ACC112 (cell line): ENCODE data around the gene APH1A.
"Not testable (repeated sequence)": the region's sequence is repeated elsewhere in the genome, so short reads cannot be mapped to it uniquely, and the experiment has no call there.

Experiments
- H2AFZ ChIP-seq: fragments of 200-600 bp; sonication (generic); one replicate; pipeline ENCODE4 v1.6.0; 2017; ENCODE audit warnings: antibody characterized with exemption, low read length; ENCODE audit not compliant: unreplicated experiment
- H3K27ac ChIP-seq: fragments of 200-600 bp; sonication (generic); 2 replicates; pipeline ENCODE4 v1.5.1; 2014; ENCODE audit warnings: low read depth, mild to moderate bottlenecking, antibody characterized with exemption, low read length, moderate library complexity
- H3K27me3 ChIP-seq: fragments of 200-600 bp; sonication (generic); 2 replicates; pipeline ENCODE4 v1.6.1; 2014; ENCODE audit warnings: mild to moderate bottlenecking, antibody characterized with exemption, low read length, moderate library complexity, mixed read lengths; ENCODE audit not compliant: insufficient read depth
- H3K36me3 ChIP-seq: fragments of 200-600 bp; sonication (generic); 2 replicates; pipeline ENCODE4 v1.6.1; 2016; ENCODE audit warnings: mild to moderate bottlenecking, antibody characterized with exemption, low read length, moderate library complexity, mixed read lengths; ENCODE audit not compliant: insufficient read depth
- H3K4me1 ChIP-seq: fragments of 200-600 bp; sonication (generic); one replicate; pipeline ENCODE4 v1.6.1; 2016; ENCODE audit warnings: low read length, mixed read lengths; ENCODE audit not compliant: insufficient read depth, unreplicated experiment, control insufficient read depth
- H3K4me3 ChIP-seq: fragments of 200-600 bp; sonication (generic); 2 replicates; pipeline ENCODE4 v1.5.1; 2014; ENCODE audit warnings: mild to moderate bottlenecking, low read depth, low read length
- H3K79me2 ChIP-seq: fragments of 200-600 bp; sonication (generic); one replicate; pipeline ENCODE4 v1.6.0; 2016; ENCODE audit warnings: low read length; ENCODE audit not compliant: control insufficient read depth, unreplicated experiment, insufficient read depth

The APH1A gene

DNA sequence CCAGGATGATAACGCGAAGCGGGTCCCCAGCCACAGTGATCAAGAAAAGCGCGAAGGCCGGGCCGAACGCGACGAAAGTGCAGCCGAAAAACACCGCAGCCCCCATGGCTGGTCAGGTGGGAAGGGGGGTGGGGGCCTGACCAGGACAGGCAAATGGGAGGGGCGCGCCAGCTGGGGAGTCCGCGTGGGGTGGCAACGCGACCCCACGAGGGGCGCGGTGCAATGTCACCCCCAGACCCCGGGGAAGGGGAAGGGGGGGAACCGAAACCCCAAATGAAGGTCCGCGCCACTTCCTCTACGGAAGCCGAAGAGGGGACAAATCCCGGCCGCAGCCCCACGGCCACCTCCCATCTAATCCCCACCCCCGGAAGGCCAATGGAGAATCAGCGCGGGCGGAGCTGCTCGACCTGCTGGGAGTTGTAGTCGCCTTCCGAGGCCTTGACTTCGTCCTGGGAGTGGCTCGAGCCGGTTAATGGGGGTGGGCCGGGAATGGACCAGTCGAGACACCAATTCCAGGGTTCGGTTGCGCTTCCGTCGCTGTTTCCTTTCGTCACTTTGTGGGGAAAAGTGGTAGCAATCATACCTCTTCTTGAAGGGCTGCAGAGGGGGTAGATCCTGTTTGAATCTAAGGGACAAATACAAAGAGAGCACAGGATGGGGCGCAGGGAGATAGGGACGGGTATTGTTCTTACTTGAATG lies at the start of gene APH1A:
Gene APH1A, minus strand, starts transcription at position 312 of the 699 bp plus-strand sequence. Its CDS starts 206 bp downstream, at position 106.
- peak within 1 kb of the TSS; percentile 64 for H3K27ac ChIP-seq
- H3K4me1 ChIP-seq, result peaks cover 28% of the 10 kb centered on the region
- peaks cover 25% of the 10 kb centered on the region for H3K79me2 ChIP-seq
- peaks cover 6% of the 10 kb centered on the region; the same call in 1 of the 2 replicates for H3K36me3 ChIP-seq
- peak within 1 kb of the TSS; percentile 96 for H3K4me3 ChIP-seq
- no peaks in the 10 kb centered on the region for H3K27me3 ChIP-seq
- H2AFZ ChIP-seq, result peak within 1 kb of the TSS; percentile 72

DNA sequence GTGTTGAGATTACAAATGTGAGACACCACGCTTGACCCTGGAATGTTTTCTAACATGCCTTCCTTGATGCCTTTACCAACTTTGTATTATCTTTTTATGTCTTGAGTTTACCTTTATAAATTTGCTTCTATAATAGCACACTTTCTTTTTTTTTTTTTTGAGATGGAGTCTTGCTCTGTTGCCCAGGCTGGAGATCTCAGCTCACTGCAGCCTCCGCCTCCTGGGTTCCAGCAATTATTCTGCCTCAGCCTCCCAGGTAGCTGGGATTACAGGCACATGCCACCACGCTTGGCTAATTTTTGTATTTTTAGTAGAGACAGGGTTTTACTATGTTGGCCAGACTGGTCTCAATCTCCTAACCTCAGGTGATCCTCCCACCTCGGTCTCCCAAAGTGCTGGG lies 45.9 kb upstream of the APH1A start:
- H3K36me3 ChIP-seq, H3K4me3 ChIP-seq, H3K27me3 ChIP-seq, H2AFZ ChIP-seq, H3K27ac ChIP-seq, H3K4me1 ChIP-seq, H3K79me2 ChIP-seq: not testable (repeated sequence)

DNA sequence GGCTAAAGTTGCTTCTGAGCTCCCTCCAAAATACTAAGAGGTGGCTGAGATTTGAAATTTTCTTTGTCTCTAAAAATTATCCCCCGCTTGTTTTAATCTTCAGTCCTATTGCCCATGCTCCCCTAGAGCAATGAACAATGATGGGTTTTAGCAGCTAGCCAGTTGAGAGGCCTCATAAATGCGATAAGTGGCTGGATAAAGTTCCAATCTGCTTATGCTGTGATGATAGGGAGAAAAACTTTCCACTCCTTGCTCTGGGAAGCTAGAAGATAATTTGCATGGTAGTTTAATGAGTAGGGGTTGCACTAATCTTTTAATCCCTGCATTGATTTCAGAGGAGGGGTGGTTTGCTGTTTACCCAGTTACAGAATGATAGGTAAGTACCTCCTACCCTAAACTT lies 42.9 kb upstream of the APH1A start:
- no peaks in the 10 kb centered on the region for H3K27me3 ChIP-seq
- no peak overlapping the region for H2AFZ ChIP-seq
- no peaks in the 10 kb centered on the region for H3K79me2 ChIP-seq
- H3K4me3 ChIP-seq, result no peak overlapping the region
- H3K36me3 ChIP-seq, result no peaks in the 10 kb centered on the region
- H3K4me1 ChIP-seq, result no peaks in the 10 kb centered on the region
- no peak overlapping the region for H3K27ac ChIP-seq

DNA sequence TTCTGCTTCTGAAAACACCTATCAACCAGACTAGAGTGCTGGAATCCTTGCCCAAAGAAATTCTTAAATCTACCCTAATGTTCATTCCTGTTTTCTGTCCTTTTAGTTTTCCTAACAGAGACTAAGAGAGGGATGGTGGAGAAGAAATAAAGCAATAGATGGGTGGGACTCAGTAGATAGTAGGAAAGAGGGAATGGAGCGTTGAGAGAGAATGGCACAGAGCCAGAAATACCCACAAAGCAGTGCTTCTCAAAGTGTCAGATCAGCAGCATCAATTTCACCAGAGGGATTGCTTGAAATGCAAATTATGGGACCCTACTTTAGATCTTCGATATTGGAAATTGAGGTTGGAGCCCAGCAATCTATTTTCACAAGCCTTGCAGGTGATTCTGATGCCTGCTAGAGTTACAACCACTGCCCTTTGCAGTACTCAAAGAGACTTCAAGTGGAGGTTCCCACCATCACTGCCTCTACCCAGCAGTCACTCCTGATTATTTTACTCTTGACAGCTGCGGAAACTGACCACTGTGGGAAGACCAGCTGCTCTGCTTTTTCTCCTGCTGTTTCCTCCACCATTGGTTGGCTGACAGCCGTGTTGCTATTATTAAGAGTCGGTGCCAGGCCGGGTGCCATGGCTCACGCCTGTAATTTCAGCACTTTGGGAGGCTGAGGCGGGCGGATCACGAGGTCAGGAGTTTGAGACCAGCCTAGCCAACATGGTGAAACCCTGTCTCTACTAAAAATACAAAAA lies 41.1 kb upstream of the APH1A start:
- Histone ChIP-seq H3K79me2 (no peaks in the 10 kb centered on the region), H3K27me3 (no peaks in the 10 kb centered on the region), H3K36me3 (peaks cover 2% of the 10 kb centered on the region), H3K4me3 (no peak overlapping the region), H3K27ac (no peak overlapping the region), H3K4me1 (no peaks in the 10 kb centered on the region), H2AFZ (no peak overlapping the region)

DNA sequence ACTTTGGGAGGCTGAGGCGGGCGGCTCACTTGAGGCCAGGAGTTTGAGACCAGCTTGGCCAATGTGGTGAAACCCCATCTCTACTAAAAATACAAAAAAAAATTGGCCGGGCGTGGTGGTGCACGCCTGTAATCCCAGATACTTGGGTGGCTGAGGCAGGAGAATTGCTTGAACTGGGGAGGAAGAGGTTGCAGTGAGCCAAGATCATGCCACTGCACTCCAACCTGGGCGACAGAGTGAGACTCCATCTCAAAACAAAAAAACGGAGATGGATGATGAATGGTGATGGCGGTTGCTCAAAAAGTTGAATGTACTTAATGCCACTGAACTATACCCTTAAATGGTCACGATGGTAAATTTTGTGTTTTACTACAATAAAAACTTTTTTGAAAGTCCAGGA lies 39.8 kb upstream of the APH1A start:
- not testable (repeated sequence) for H3K79me2 ChIP-seq, H3K27me3 ChIP-seq, H3K4me3 ChIP-seq, H3K27ac ChIP-seq, H2AFZ ChIP-seq, H3K36me3 ChIP-seq, H3K4me1 ChIP-seq

- Histone ChIP-seq H3K4me3 (no peak overlapping the region), H3K27ac (no peak overlapping the region), H3K79me2 (peaks cover 11% of the 10 kb centered on the region), H3K36me3 (peaks cover 36% of the 10 kb centered on the region), H2AFZ (no peak overlapping the region), H3K4me1 (no peaks in the 10 kb centered on the region), H3K27me3 (no peaks in the 10 kb centered on the region)
Measured at GRCh38 chr1:150302902-150303301, 34.1 kb upstream of the APH1A start.

GRCh38 chr1:150302338-150302737 lies 33.5 kb upstream of the APH1A start:
- H3K79me2 ChIP-seq, result peaks cover 11% of the 10 kb centered on the region

GRCh38 chr1:150299716-150300115 lies 30.9 kb upstream of the APH1A start:
- no peak overlapping the region for H2AFZ ChIP-seq
- no peaks in the 10 kb centered on the region for H3K27me3 ChIP-seq
- peaks cover 31% of the 10 kb centered on the region for H3K79me2 ChIP-seq
- peaks cover 11% of the 10 kb centered on the region for H3K4me1 ChIP-seq
- peaks cover 39% of the 10 kb centered on the region for H3K36me3 ChIP-seq
- H3K4me3 ChIP-seq, result no peak overlapping the region
- H3K27ac ChIP-seq, result no peak overlapping the region

More at GRCh38 chr1:150302338-150302737, 33.5 kb upstream of the APH1A start:
- H3K27ac ChIP-seq, result no peak overlapping the region
- peaks cover 37% of the 10 kb centered on the region for H3K36me3 ChIP-seq
- no peak overlapping the region for H2AFZ ChIP-seq
- no peak overlapping the region for H3K4me3 ChIP-seq
- no peaks in the 10 kb centered on the region for H3K27me3 ChIP-seq
- H3K4me1 ChIP-seq, result no peaks in the 10 kb centered on the region

GRCh38 chr1:150295476-150295875 lies 26.7 kb upstream of the APH1A start:
- Histone ChIP-seq H3K79me2 (peaks cover 38% of the 10 kb centered on the region), H3K4me3 (no peak overlapping the region; the same call in 1 of the 2 replicates), H3K4me1 (peaks cover 18% of the 10 kb centered on the region), H2AFZ (no peak overlapping the region), H3K27ac (no peak overlapping the region), H3K36me3 (peaks cover 17% of the 10 kb centered on the region; the same call in 1 of the 2 replicates), H3K27me3 (no peaks in the 10 kb centered on the region)

GRCh38 chr1:150293433-150294253 lies 24.8 kb upstream of the APH1A start, which contains the start of gene MRPS21:
TSS of gene MRPS21 (plus strand) at chr1:150293861. CDS start at chr1:150294367, 506 bp downstream.
- Histone ChIP-seq H3K79me2 (peaks cover 31% of the 10 kb centered on the region), H3K27me3 (no peaks in the 10 kb centered on the region), H3K27ac (peak within 1 kb of the TSS; percentile 91)

More at GRCh38 chr1:150293433-150294253, 24.8 kb upstream of the APH1A start, which contains the start of gene MRPS21:
- H3K4me3 ChIP-seq, result peak within 1 kb of the TSS; percentile 88
- peaks cover 9% of the 10 kb centered on the region; the same call in 1 of the 2 replicates for H3K36me3 ChIP-seq
- H3K4me1 ChIP-seq, result peaks cover 18% of the 10 kb centered on the region
- peak within 1 kb of the TSS; percentile 97 for H2AFZ ChIP-seq
